ENCODE measurements around the gene DNPEP. TPM values are rescaled to one million over a fixed set of nuclear protein-coding genes. Genes with fewer than 3 reads are reported as not detected.

Gene DNPEP
- total RNA-seq = 10 to 100 TPM; 35.9 to 49.5 (median 41.6) TPM

DNA sequence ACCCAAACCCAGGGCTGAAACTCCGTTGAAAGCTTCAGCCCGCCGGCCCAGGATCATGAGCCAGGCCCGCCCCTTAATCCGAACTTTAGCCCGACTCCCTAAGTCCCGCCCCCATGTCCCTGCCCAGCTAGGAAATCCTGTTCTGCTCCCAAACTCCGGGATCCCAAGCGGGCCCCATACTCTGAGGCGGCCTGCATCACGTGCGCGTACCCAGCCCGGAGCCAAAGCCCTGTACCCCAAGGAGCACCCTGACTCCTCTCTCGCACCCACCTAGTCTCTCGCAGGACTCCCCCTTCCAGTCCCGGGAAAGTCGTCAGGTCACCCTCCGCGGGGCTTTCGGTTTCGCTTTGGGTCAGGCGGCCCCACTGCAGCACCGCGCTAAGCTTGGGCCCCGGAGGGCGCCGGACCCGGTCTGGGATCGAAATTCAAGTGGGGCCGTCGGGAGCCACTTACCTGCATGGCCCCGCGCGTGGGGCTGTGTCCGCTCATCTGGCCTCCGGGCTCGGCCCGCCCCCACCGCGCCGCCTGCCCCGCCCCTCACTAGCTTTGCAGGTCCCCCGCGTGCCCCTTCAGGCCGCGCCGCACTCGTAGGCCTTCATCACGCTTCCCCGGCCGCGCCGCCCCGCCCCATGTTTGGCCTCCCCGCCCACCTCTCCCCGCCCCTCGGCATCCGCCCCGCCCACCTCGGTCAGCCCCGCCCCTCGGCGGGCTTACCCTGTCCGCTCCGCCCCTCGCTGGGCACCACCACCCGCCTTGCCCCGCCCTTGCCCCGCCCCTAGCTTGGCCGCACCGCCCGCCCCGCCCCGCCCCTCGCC, at the start of gene DNPEP:
TSS of gene DNPEP (minus strand) at position 607 of the 815 bp plus-strand sequence. CDS start at position 489, 118 bp downstream.
- Histone ChIP-seq H3K9me3 (no peaks in the 10 kb centered on the region), H3K27me3 (no peaks in the 10 kb centered on the region), H3K36me3 (peaks cover 14 to 20% of the 10 kb centered on the region in 2 donors), H3K27ac (peak within 1 kb of the TSS; percentile 91 to 97 (median 93)), H3K4me3 (replicated peaks in 1 of 3) (peak within 1 kb of the TSS; percentile 49 to 97 (median 79)), H3K4me1 (peaks cover 8 to 13% of the 10 kb centered on the region in 2 donors)
- peak in 1 of 2 donors; percentile 44 for TF ChIP-seq POLR2A (IDR thresholded peaks at IDR 0.05)
- TF ChIP-seq, protein P1, sequence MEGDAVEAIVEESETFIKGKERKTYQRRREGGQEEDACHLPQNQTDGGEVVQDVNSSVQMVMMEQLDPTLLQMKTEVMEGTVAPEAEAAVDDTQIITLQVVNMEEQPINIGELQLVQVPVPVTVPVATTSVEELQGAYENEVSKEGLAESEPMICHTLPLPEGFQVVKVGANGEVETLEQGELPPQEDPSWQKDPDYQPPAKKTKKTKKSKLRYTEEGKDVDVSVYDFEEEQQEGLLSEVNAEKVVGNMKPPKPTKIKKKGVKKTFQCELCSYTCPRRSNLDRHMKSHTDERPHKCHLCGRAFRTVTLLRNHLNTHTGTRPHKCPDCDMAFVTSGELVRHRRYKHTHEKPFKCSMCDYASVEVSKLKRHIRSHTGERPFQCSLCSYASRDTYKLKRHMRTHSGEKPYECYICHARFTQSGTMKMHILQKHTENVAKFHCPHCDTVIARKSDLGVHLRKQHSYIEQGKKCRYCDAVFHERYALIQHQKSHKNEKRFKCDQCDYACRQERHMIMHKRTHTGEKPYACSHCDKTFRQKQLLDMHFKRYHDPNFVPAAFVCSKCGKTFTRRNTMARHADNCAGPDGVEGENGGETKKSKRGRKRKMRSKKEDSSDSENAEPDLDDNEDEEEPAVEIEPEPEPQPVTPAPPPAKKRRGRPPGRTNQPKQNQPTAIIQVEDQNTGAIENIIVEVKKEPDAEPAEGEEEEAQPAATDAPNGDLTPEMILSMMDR (IDR thresholded peaks at IDR 0.05) = peak in 1 of 6 experiments; percentile 8
- WGBS, 2 donors = 0% methylated on average over 20 to 22 of the region's 76 CpGs
- intact Hi-C loops (cut with DNase I) = loop anchor here (5.0 to 10.0 kb wide), 2 partner anchors 110 to 223 kb away; partner anchors contain the start of genes GMPPA and NHEJ1
- peak; percentile 89 to 91 for DNase-seq

DNA sequence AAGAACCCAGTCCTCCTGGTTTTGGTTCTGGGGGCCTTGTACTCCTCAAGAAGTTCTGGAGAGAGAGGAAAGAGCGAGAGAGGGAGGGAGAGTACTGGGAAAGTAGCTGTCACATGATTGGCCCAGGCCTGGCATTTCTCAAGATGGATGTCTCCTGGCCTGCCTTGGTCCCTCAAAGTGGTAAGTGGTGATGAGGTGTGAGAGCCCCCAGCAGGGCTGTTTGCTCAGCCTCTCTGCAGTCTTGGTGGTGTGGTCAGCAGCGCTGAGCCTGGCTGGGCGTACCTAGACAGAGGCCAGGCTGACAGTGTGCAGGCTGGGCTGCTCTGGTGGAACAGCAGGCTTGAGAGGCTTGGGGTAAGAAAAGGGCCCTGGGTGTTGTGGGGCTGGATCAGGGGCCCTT, 49.4 kb upstream of the DNPEP start:
- Histone ChIP-seq H3K36me3 (no peaks in the 10 kb centered on the region), H3K4me1 (peaks cover 7 to 17% of the 10 kb centered on the region in 2 donors), H3K9me3 (no peaks in the 10 kb centered on the region), H3K27me3 (peaks cover 20% of the 10 kb centered on the region), H3K4me3 (replicated peaks in 1 of 3) (no peak overlapping the region), H3K27ac (no peak overlapping the region)
- intact Hi-C loops (cut with DNase I) = no loop called here
- no peak for DNase-seq
- TF ChIP-seq POLR2A (IDR thresholded peaks at IDR 0.05) = no peak
- TF ChIP-seq, protein P1 (IDR thresholded peaks at IDR 0.05) = no peak
- 74 to 78% methylated on average over 3 of the region's 3 CpGs for WGBS, 2 donors

DNA sequence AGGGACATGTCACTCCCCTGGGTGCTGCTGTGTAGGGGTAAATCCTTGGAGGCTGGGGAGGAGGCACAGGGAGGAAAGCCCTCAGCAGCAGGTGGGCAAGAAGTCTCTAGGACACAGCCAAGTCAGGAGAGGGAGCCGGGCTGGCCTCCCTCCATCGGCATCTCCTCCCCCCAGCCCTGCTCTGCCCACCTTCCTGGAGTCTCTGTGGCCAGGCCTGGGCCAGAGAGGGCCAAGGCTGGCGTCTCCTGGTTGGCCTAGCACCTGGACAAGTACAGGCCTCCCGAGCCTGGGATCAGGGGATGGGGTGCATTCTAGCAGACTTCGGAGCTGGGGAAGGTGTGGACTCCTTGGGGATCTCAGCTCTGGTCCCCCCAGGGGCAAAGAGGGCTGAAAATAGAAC, 48.8 kb upstream of the DNPEP start:
- DNase-seq = no peak
- TF ChIP-seq POLR2A (IDR thresholded peaks at IDR 0.05) = no peak
- TF ChIP-seq, protein P1 (IDR thresholded peaks at IDR 0.05) = no peak
- H3K9me3 ChIP-seq = no peaks in the 10 kb centered on the region
- H3K4me1 ChIP-seq = peaks cover 5 to 14% of the 10 kb centered on the region in 2 donors
- intact Hi-C loops (cut with DNase I) = no loop called here
- H3K4me3 ChIP-seq (replicated peaks in 1 of 3) = no peak overlapping the region
- no peaks in the 10 kb centered on the region for H3K36me3 ChIP-seq
- 87 to 89% methylated on average over 4 to 5 of the region's 5 CpGs for WGBS, 2 donors
- H3K27ac ChIP-seq = no peak overlapping the region
- peaks cover 20% of the 10 kb centered on the region for H3K27me3 ChIP-seq

DNA sequence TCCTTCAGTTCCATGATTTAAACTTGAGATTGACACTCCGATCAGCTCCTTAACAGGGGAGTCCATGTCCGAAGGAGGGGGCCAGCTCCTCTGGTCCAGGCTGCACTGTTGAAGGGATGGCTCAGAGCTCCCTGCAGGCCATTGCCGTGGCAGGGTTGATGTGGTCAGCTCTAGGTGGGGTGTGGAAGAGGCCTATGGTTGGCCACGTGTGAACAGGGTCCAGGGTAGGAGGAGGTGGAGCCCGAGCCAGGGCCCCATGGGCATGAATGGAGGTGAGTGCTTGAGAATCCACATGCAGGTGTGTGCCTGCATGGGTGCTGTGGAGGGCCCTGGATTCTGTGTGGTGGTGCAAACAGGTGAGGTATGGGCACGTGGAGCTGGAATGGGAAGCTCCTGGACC, 48.0 kb upstream of the DNPEP start:
- H3K9me3 ChIP-seq = no peaks in the 10 kb centered on the region
- peaks cover 20% of the 10 kb centered on the region for H3K27me3 ChIP-seq
- no peaks in the 10 kb centered on the region for H3K36me3 ChIP-seq
- no peak overlapping the region for H3K27ac ChIP-seq
- no peak for TF ChIP-seq POLR2A (IDR thresholded peaks at IDR 0.05)
- TF ChIP-seq, protein P1 (IDR thresholded peaks at IDR 0.05) = no peak
- no peak overlapping the region for H3K4me3 ChIP-seq (replicated peaks in 1 of 3)
- no peak for DNase-seq
- intact Hi-C loops (cut with DNase I) = no loop called here
- WGBS, 2 donors = 84 to 91% methylated on average over 6 of the region's 6 CpGs
- peaks cover 0 to 8% of the 10 kb centered on the region in 2 donors for H3K4me1 ChIP-seq

Measured in thyroid gland (tissue), 4 donors.